SK-N-SH (cell line): Measurements from ENCODE around the gene CELF5.
"Not testable (repeated sequence)": the region's sequence is repeated elsewhere in the genome, so short reads cannot be mapped to it uniquely, and the experiment has no call there.

Experiments used
- EP300 ChIP-seq, 2 experiments: IDR thresholded peaks; 2 replicates each; pipeline versions ENCODE4 v1.4.0 to v1.6.1; 2012; ENCODE audit warnings: borderline replicate concordance in 1 of 2, low read depth in 1 of 2, low read length in 1 of 2
- EZH2phosphoT487 ChIP-seq: fragments of 200-600 bp; sonication (generic); IDR thresholded peaks from 2 replicates; pipeline ENCODE4 v1.6.1; 2017; ENCODE audit warnings: low read depth, mixed run types, mild to moderate bottlenecking, antibody characterized with exemption, moderate library complexity, borderline replicate concordance
- FOXM1 ChIP-seq: IDR thresholded peaks from 2 replicates; pipeline ENCODE4 v1.4.0; 2012; ENCODE audit warnings: low read depth, mild to moderate bottlenecking
- GABPA ChIP-seq: IDR thresholded peaks from 2 replicates; pipeline ENCODE4 v1.4.0; 2012; ENCODE audit warnings: low read depth, mild to moderate bottlenecking
- IRF3 ChIP-seq: fragments of 150-350 bp; IDR thresholded peaks from 2 replicates; pipeline ENCODE4 v1.6.1; 2016; ENCODE audit warnings: mild to moderate bottlenecking, low read depth, low read length
- NFIC ChIP-seq: IDR thresholded peaks from 2 replicates; pipeline ENCODE4 v1.4.0; 2012; ENCODE audit warnings: borderline replicate concordance
- POLR2AphosphoS5 ChIP-seq: IDR thresholded peaks from 2 replicates; pipeline ENCODE4 v1.6.1; 2012; ENCODE audit warnings: low read depth, low read length
- RAD21 ChIP-seq: IDR thresholded peaks from 2 replicates; pipeline ENCODE4 v1.6.1; 2012; ENCODE audit warnings: mild to moderate bottlenecking, low read length
- RXRA ChIP-seq: IDR thresholded peaks from 2 replicates; pipeline ENCODE4 v1.4.0; 2012; ENCODE audit warnings: low read depth, mild to moderate bottlenecking, borderline replicate concordance
- USF1 ChIP-seq: IDR thresholded peaks from 2 replicates; pipeline ENCODE4 v1.4.0; 2012; ENCODE audit warnings: low read depth, borderline replicate concordance
- TF ChIP-seq, protein P1 (sequence below): fragments of 200-600 bp; sonication (generic); IDR thresholded peaks from 2 replicates; pipeline ENCODE4 v1.6.1; 2017; ENCODE audit warnings: antibody characterized with exemption, mild to moderate bottlenecking, moderate library complexity
- TF ChIP-seq, protein P2 (sequence below): IDR thresholded peaks from 2 replicates; pipeline ENCODE4 v1.6.1; 2012; ENCODE audit warnings: mild to moderate bottlenecking, low read depth, low read length, moderate library complexity

- TF ChIP-seq IRF3; FOXM1; USF1; POLR2AphosphoS5; RXRA; RAD21; GABPA; EP300 (IDR thresholded peaks at IDR 0.05; ENCODE audit: borderline replicate concordance in 1 of 2, low read depth in 1 of 2, low read length in 1 of 2); EZH2phosphoT487; NFIC: not testable (repeated sequence)
- TF ChIP-seq, protein P1, sequence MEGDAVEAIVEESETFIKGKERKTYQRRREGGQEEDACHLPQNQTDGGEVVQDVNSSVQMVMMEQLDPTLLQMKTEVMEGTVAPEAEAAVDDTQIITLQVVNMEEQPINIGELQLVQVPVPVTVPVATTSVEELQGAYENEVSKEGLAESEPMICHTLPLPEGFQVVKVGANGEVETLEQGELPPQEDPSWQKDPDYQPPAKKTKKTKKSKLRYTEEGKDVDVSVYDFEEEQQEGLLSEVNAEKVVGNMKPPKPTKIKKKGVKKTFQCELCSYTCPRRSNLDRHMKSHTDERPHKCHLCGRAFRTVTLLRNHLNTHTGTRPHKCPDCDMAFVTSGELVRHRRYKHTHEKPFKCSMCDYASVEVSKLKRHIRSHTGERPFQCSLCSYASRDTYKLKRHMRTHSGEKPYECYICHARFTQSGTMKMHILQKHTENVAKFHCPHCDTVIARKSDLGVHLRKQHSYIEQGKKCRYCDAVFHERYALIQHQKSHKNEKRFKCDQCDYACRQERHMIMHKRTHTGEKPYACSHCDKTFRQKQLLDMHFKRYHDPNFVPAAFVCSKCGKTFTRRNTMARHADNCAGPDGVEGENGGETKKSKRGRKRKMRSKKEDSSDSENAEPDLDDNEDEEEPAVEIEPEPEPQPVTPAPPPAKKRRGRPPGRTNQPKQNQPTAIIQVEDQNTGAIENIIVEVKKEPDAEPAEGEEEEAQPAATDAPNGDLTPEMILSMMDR: not testable (repeated sequence)
- TF ChIP-seq, protein P2, sequence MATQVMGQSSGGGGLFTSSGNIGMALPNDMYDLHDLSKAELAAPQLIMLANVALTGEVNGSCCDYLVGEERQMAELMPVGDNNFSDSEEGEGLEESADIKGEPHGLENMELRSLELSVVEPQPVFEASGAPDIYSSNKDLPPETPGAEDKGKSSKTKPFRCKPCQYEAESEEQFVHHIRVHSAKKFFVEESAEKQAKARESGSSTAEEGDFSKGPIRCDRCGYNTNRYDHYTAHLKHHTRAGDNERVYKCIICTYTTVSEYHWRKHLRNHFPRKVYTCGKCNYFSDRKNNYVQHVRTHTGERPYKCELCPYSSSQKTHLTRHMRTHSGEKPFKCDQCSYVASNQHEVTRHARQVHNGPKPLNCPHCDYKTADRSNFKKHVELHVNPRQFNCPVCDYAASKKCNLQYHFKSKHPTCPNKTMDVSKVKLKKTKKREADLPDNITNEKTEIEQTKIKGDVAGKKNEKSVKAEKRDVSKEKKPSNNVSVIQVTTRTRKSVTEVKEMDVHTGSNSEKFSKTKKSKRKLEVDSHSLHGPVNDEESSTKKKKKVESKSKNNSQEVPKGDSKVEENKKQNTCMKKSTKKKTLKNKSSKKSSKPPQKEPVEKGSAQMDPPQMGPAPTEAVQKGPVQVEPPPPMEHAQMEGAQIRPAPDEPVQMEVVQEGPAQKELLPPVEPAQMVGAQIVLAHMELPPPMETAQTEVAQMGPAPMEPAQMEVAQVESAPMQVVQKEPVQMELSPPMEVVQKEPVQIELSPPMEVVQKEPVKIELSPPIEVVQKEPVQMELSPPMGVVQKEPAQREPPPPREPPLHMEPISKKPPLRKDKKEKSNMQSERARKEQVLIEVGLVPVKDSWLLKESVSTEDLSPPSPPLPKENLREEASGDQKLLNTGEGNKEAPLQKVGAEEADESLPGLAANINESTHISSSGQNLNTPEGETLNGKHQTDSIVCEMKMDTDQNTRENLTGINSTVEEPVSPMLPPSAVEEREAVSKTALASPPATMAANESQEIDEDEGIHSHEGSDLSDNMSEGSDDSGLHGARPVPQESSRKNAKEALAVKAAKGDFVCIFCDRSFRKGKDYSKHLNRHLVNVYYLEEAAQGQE: not testable (repeated sequence)
These were observed 2.9 kb upstream of the CELF5 start for GRCh38 chr19:3221576-3221975.
